K562 (cell line): ENCODE results near the gene RNF227. TPM values are rescaled to one million over a fixed set of nuclear protein-coding genes. Genes with fewer than 3 reads are reported as not detected.

ENCODE experiments used
- ATAC-seq: fragments of 200-7000 bp; cut with Tn5 transposase; 3 replicates; pipeline ENCODE4 v1.9.1; 2020; ENCODE audit warnings: moderate library complexity
- BruUV-seq: library from RNA; stranded (reverse); fragments of 400-500 nt; replicated peaks from 2 replicates; lab custom pipeline; 2021; lab: Mats Ljungman, UMichigan
- CTCF ChIA-PET: fragments of 300-600 bp; formaldehyde crosslinking; extraction: SDS; loops from one replicate; lab custom pipeline; 2021; ENCODE audit warnings: low intra/inter-chr PET ratio; lab: Yijun Ruan, JAX
- POLR2A ChIA-PET: fragments of 300-600, 350-650 bp; sonication (Branson Sonifier 250); formaldehyde crosslinking; extraction: SDS; loops from one replicate; lab custom pipeline; 2021; ENCODE audit warnings: antibody characterized with exemption, inconsistent platforms; lab: Yijun Ruan, JAX
- DNase-seq, 4 experiments: peaks; one replicate each; pipeline versions ENCODE4 v3.0.0 to v3.0.0-alpha.2; 2011 to 2018; ENCODE audit warnings: low spot score in 3 of 4, mixed read lengths in 3 of 4; ENCODE audit errors: extremely low read depth in 1 of 4
- FAIRE-seq: peaks from 2 replicates; lab custom pipeline; 2011; peaks lifted over from hg19 to GRCh38; lab: Jason Lieb, UNC
- H2AFZ ChIP-seq: 2 replicates; pipeline ENCODE4 v1.6.0; 2011; ENCODE audit warnings: low read depth, low read length, control low read depth, inconsistent platforms
- H3K27ac ChIP-seq: fragments of 200-600 bp; 3 replicates; pipeline ENCODE4 v1.8.0; 2011; ENCODE audit warnings: low read depth, mild to moderate bottlenecking, control low read depth, inconsistent platforms, low read length, moderate library complexity, mixed read lengths; ENCODE audit errors: extremely low read depth
- H3K27me3 ChIP-seq, 2 experiments: fragments of 300-600 bp in 1 of 2; 2 replicates in 1 of 2; 3 replicates in 1 of 2; pipeline versions ENCODE4 v1.6.0 to v1.8.0; 2011; ENCODE audit warnings: inconsistent platforms in 2 of 2, low read length in 2 of 2, mild to moderate bottlenecking in 1 of 2, mixed read lengths in 1 of 2, moderate library complexity in 1 of 2; ENCODE audit not compliant: control insufficient read depth in 2 of 2, insufficient read depth in 2 of 2
- H3K36me3 ChIP-seq: fragments of 300-600 bp; 3 replicates; pipeline ENCODE4 v1.8.0; 2011; ENCODE audit warnings: mild to moderate bottlenecking, low read length, inconsistent platforms; ENCODE audit not compliant: control insufficient read depth, insufficient read depth
- H3K4me1 ChIP-seq, 2 experiments: fragments of 200-600 bp in 1 of 2; replicated peaks in 1 of 2; 2 replicates in 1 of 2; 3 replicates in 1 of 2; pipeline versions ENCODE4 v1.5.1 to v1.8.0; 2011; ENCODE audit warnings: inconsistent platforms in 2 of 2, low read length in 2 of 2, mild to moderate bottlenecking in 1 of 2, mixed read lengths in 1 of 2, moderate library complexity in 1 of 2; ENCODE audit not compliant: control insufficient read depth in 2 of 2, insufficient read depth in 2 of 2
- H3K4me2 ChIP-seq: 2 replicates; pipeline ENCODE4 v1.6.1; 2011; ENCODE audit warnings: low read length, control low read depth, inconsistent platforms, mixed read lengths; ENCODE audit not compliant: insufficient read depth
- H3K4me3 ChIP-seq: fragments of 200-600 bp; sonication (generic), shearing (Covaris generic); 2 replicates; pipeline ENCODE4 v1.5.1; 2016; ENCODE audit warnings: control low read depth, inconsistent platforms
- H3K79me2 ChIP-seq: fragments of 200-600 bp; 3 replicates; pipeline ENCODE4 v1.8.0; 2011; ENCODE audit warnings: low read length, inconsistent platforms; ENCODE audit not compliant: control insufficient read depth, insufficient read depth
- H3K9ac ChIP-seq, 2 experiments: 2 replicates each; pipeline versions ENCODE4 v1.6.0 to v1.6.1; 2011; ENCODE audit warnings: low read depth in 2 of 2, low read length in 2 of 2, control low read depth in 1 of 2, inconsistent platforms in 1 of 2, mild to moderate bottlenecking in 1 of 2, mixed read lengths in 1 of 2; ENCODE audit not compliant: insufficient read depth in 1 of 2
- H3K9me1 ChIP-seq: one replicate; pipeline ENCODE4 v1.6.0; 2011; ENCODE audit warnings: inconsistent platforms, mild to moderate bottlenecking, low read length, moderate library complexity; ENCODE audit not compliant: control insufficient read depth, insufficient read depth
- H3K9me3 ChIP-seq: replicated peaks from 2 replicates; pipeline ENCODE4 v1.5.1; 2011; ENCODE audit warnings: low read depth, low read length, inconsistent platforms; ENCODE audit not compliant: control insufficient read depth, insufficient read depth
- H4K20me1 ChIP-seq: replicated peaks from 2 replicates; pipeline ENCODE4 v1.6.1; 2011; ENCODE audit warnings: low read length, inconsistent platforms, mixed read lengths; ENCODE audit not compliant: control insufficient read depth, insufficient read depth
- ARID2 ChIP-seq: fragments of 450-650 bp; IDR thresholded peaks from 2 replicates; pipeline ENCODE4 v1.6.1; 2017; ENCODE audit warnings: antibody characterized with exemption, mild to moderate bottlenecking
- CSDE1 ChIP-seq, 2 experiments: fragments of 450-650 bp; IDR thresholded peaks; 2 replicates each; pipeline ENCODE4 v1.6.1; 2016; ENCODE audit warnings: mild to moderate bottlenecking in 1 of 2
- MED1 ChIP-seq: sonication (generic); formaldehyde crosslinking; IDR thresholded peaks from 2 replicates; pipeline ENCODE4 v1.8.1; 2023; ENCODE audit warnings: missing genetic modification reagents, borderline replicate concordance
- NUFIP1 ChIP-seq: fragments of 450-650 bp; IDR thresholded peaks from 2 replicates; pipeline ENCODE4 v1.6.1; 2018; ENCODE audit not compliant: partially characterized antibody
- PHTF2 ChIP-seq: fragments of 250-450 bp; sonication (Bioruptor Pico); IDR thresholded peaks from 2 replicates; pipeline ENCODE4 v1.5.0; 2021; ENCODE audit warnings: mild to moderate bottlenecking
- ZNF12 ChIP-seq: sonication (generic); formaldehyde crosslinking; IDR thresholded peaks from 2 replicates; pipeline ENCODE4 v1.4.0; 2020; ENCODE audit warnings: mild to moderate bottlenecking, missing genetic modification reagents
- ZNF24 ChIP-seq: fragments of 450-650 bp; IDR thresholded peaks from 2 replicates; pipeline ENCODE4 v1.6.1; 2016
- WGBS: fragments of 100-300 bp; shearing (Covaris generic); methylation state at CpG from one replicate; pipeline ENCODE4 v1.1.6; 2016; ENCODE audit warnings: low coverage, mixed read lengths; ENCODE audit not compliant: insufficient coverage; ENCODE audit errors: missing lambda C conversion rate; 5-methylcytosine and 5-hydroxymethylcytosine counted together
- in situ Hi-C: fragments of 300-500 bp; cut with MboI; formaldehyde crosslinking; loops from 4 replicates; pipeline ENCODE4 v1.15.0; 2018; ENCODE audit warnings: inconsistent platforms, mixed read lengths
- intact Hi-C: fragments of 100-400 bp; cut with micrococcal nuclease; formaldehyde crosslinking; loops from 2 replicates; pipeline ENCODE4 v1.14.2; 2022
- polyA plus RNA-seq, 8 experiments: library from polyadenylated mRNA; depleted of rRNA in 4 of 8; stranded (reverse) in 5 of 8; unstranded in 3 of 8; fragments of >200 nt; fragmentation: Nextera tagmentation in 2 of 8; fragmentation: Illumina TruSeq in 1 of 8; extraction: Ambion mirVana in 2 of 8; extraction: Trizol in 1 of 8; gene quantifications; 2 replicates each; pipeline versions ENCODE4 v1.2.1 to v1.2.3, GENCODE V29; 2011 to 2014; ENCODE audit warnings: inconsistent platforms in 1 of 8, missing spikeins in 1 of 8
- total RNA-seq, 7 experiments: library from RNA; depleted of rRNA in 6 of 7; stranded (reverse); fragments of >200 nt in 6 of 7; fragmentation: Illumina TruSeq in 2 of 7; extraction: Trizol in 2 of 7; gene quantifications; 2 replicates each; pipeline versions ENCODE4 v1.2.1 to v1.2.3, GENCODE V29; 2011 to 2021; ENCODE audit warnings: low replicate concordance in 1 of 7
- TF ChIP-seq, protein P1 (sequence below): IDR thresholded peaks from 2 replicates; pipeline ENCODE4 v1.6.1; 2011; ENCODE audit not compliant: insufficient read length; ENCODE audit errors: extremely low read depth

RNF227 gene
- total and polyA plus RNA-seq, 9 of the 15 experiments (the other 6 are each of a cell fraction or from before 2014, with no cell fraction given) = 1.1 to 6.7 (median 2.3) TPM

DNA sequence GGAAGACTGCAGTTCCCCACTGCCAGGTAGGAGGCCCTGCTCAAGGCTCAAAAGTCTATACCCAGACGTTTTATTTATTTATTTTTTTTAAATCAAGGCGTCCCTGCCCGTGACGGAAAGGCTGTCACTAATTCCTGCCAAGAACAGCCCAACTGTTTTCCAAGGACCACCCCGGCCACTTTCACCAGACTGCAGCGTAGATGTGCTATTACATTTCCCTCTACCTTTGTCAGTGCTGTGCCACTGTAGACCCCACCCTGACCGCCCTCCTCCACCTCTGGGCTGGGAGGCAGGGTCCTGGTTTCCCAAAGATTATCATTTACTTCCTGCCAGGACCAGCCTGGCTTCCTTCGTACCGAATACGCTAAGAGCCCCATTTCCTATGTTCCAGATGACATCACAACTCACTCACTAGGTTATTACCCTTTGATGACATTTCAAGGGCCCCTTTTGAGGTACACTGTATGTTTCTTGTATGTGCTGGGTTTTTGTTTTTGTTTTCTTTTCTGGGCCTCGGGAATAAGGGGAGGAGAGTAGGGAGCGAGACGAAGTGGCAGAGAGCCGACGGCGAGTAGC lies 6.3 kb upstream of the RNF227 start:
- CTCF ChIA-PET = no interaction called here
- H3K4me3 ChIP-seq = no peak overlapping the region

More for the DNA sequence above, 6.3 kb upstream of the RNF227 start:
- POLR2A ChIA-PET = interaction anchor here (0.6 kb wide), 1 partner anchor 39 kb away, joined by 3 read pairs; no protein-coding TSS in a partner anchor
- H3K4me2 ChIP-seq = no peak overlapping the region
- WGBS = 67% methylated on average over 10 of the region's 16 CpGs
- no peaks in the 10 kb centered on the region for H3K36me3 ChIP-seq
- FAIRE-seq (no peak), DNase-seq (no peak), ATAC-seq (no peak)
- no peaks in the 10 kb centered on the region for H3K27me3 ChIP-seq
- intact Hi-C loops (no loop called here), in situ Hi-C loops (no loop called here)
- no TSS peak for BruUV-seq
- no peak for TF ChIP-seq ZNF12 (CRISPR knock-in tag)
- TF ChIP-seq ARID2 = no peak
- TF ChIP-seq PHTF2 (CRISPR knock-in tag) = no peak
- no peak for TF ChIP-seq CSDE1 (IDR thresholded peaks at IDR 0.05)
- TF ChIP-seq, protein P1, sequence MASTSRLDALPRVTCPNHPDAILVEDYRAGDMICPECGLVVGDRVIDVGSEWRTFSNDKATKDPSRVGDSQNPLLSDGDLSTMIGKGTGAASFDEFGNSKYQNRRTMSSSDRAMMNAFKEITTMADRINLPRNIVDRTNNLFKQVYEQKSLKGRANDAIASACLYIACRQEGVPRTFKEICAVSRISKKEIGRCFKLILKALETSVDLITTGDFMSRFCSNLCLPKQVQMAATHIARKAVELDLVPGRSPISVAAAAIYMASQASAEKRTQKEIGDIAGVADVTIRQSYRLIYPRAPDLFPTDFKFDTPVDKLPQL = no peak
- TF ChIP-seq ZNF24 = no peak
- TF ChIP-seq NUFIP1 = no peak
- TF ChIP-seq MED1 (CRISPR knock-in tag) = no peak
- H3K9me1 ChIP-seq = no peaks in the 10 kb centered on the region
- H2AFZ ChIP-seq = no peak overlapping the region
- no peaks in the 10 kb centered on the region for H4K20me1 ChIP-seq
- no peaks in the 10 kb centered on the region for H3K9me3 ChIP-seq
- H3K9ac ChIP-seq = no peak overlapping the region
- H3K27ac ChIP-seq = no peak overlapping the region
- H3K79me2 ChIP-seq = no peaks in the 10 kb centered on the region
- H3K4me1 ChIP-seq = peaks cover 0 to 6% of the 10 kb centered on the region in 2 experiments; a peak in 2 of 5 replicates
